Keratinocyte (primary cell): ENCODE results near the gene FTSJ3. TPM values are rescaled to one million over a fixed set of nuclear protein-coding genes. Genes with fewer than 3 reads are reported as not detected.

Experiments used
- DNase-seq: peaks from one replicate; pipeline ENCODE4 v3.0.0-alpha.2; 2011; ENCODE audit warnings: low read depth, missing footprints, low spot score
- FAIRE-seq: peaks from 2 replicates; lab custom pipeline; 2011; peaks lifted over from hg19 to GRCh38; lab: Jason Lieb, UNC
- H2AFZ ChIP-seq: 2 replicates; pipeline ENCODE4 v1.6.0; 2012; ENCODE audit warnings: low read length, control low read depth, inconsistent platforms; ENCODE audit not compliant: control insufficient read depth
- H3K27ac ChIP-seq: 2 replicates; pipeline ENCODE4 v1.5.1; 2011; ENCODE audit warnings: low read length; ENCODE audit not compliant: control insufficient read depth, insufficient read depth
- H3K27me3 ChIP-seq: 3 replicates; pipeline ENCODE4 v1.6.0; 2011; ENCODE audit warnings: low read length; ENCODE audit not compliant: control insufficient read depth, insufficient read depth; ENCODE audit errors: extremely low read depth
- H3K36me3 ChIP-seq, 2 experiments: 2 replicates in 1 of 2; 3 replicates in 1 of 2; pipeline ENCODE4 v1.5.1; 2011; ENCODE audit warnings: low read length in 2 of 2, mild to moderate bottlenecking in 1 of 2; ENCODE audit not compliant: control insufficient read depth in 2 of 2, insufficient read depth in 2 of 2; ENCODE audit errors: extremely low read depth in 1 of 2
- H3K4me1 ChIP-seq: 3 replicates; pipeline ENCODE4 v1.5.1; 2011; ENCODE audit warnings: low read length; ENCODE audit not compliant: control insufficient read depth, insufficient read depth; ENCODE audit errors: extremely low read depth
- H3K4me2 ChIP-seq: 3 replicates; pipeline ENCODE4 v1.6.0; 2011; ENCODE audit warnings: low read depth, low read length; ENCODE audit not compliant: control insufficient read depth, insufficient read depth; ENCODE audit errors: extremely low read depth
- H3K4me3 ChIP-seq, 3 experiments: fragments of 200-600 bp in 1 of 3; sonication (generic) in 1 of 3; 2 replicates in 2 of 3; 3 replicates in 1 of 3; pipeline ENCODE4 v1.5.1; 2011 to 2016; ENCODE audit warnings: low read length in 3 of 3, mild to moderate bottlenecking in 3 of 3, control low read depth in 2 of 3, inconsistent platforms in 1 of 3, low read depth in 1 of 3, mixed read lengths in 1 of 3, mixed run types in 1 of 3, moderate library complexity in 1 of 3; ENCODE audit not compliant: control insufficient read depth in 2 of 3, insufficient read depth in 2 of 3; ENCODE audit errors: extremely low read depth in 1 of 3
- H3K79me2 ChIP-seq: 2 replicates; pipeline ENCODE4 v1.6.0; 2012; ENCODE audit warnings: low read length; ENCODE audit not compliant: control insufficient read depth, insufficient read depth
- H3K9ac ChIP-seq: 3 replicates; pipeline ENCODE4 v1.6.0; 2011; ENCODE audit warnings: low read length; ENCODE audit not compliant: control insufficient read depth, insufficient read depth; ENCODE audit errors: extremely low read depth
- H3K9me1 ChIP-seq: 3 replicates; pipeline ENCODE4 v1.6.0; 2011; ENCODE audit warnings: low read length; ENCODE audit not compliant: control insufficient read depth, insufficient read depth; ENCODE audit errors: extremely low read depth
- H3K9me3 ChIP-seq: 2 replicates; pipeline ENCODE4 v1.5.1; 2012; ENCODE audit warnings: low read depth, low read length; ENCODE audit not compliant: control insufficient read depth
- H4K20me1 ChIP-seq: 3 replicates; pipeline ENCODE4 v1.6.0; 2011; ENCODE audit warnings: low read length; ENCODE audit not compliant: control insufficient read depth, insufficient read depth; ENCODE audit errors: extremely low read depth
- CTCF ChIP-seq, 3 experiments: IDR thresholded peaks in 1 of 3; conservative IDR thresholded peaks in 1 of 3; optimal IDR thresholded peaks in 1 of 3; 2 replicates in 2 of 3; 3 replicates in 1 of 3; pipeline versions ENCODE3 to v1.5.1; 2011; ENCODE audit warnings: low read length in 3 of 3, mild to moderate bottlenecking in 3 of 3, moderate library complexity in 2 of 3, control low read depth in 1 of 3, inconsistent platforms in 1 of 3; ENCODE audit not compliant: insufficient read depth in 2 of 3; ENCODE audit errors: extremely low read depth in 1 of 3
- EZH2 ChIP-seq: IDR thresholded peaks from one replicate; pipeline ENCODE4 v1.6.1; 2012; ENCODE audit warnings: inconsistent platforms, mild to moderate bottlenecking, low read length, moderate library complexity
- dilution Hi-C: fragments of 300-500 bp; cut with MboI; formaldehyde crosslinking; loops from one replicate; pipeline ENCODE4 v1.7.0; 2020; ENCODE audit warnings: low sequenced_read_pairs; ENCODE audit not compliant: extremely low pct_ligation_motif_present
- polyA plus RNA-seq, 5 experiments: library from polyadenylated mRNA; depleted of rRNA in 3 of 5; stranded (reverse) in 3 of 5; stranded (forward) in 1 of 5; unstranded in 1 of 5; fragments of >200 nt; gene quantifications; 1 replicate in 1 of 5; 2 replicates in 3 of 5; 3 replicates in 1 of 5; pipeline versions ENCODE4 v1.2.1 to v1.2.3, GENCODE V29; 2011 to 2012; ENCODE audit warnings: missing spikeins in 2 of 5, low read depth in 1 of 5, low replicate concordance in 1 of 5

FTSJ3 gene
- polyA plus RNA-seq, 1 donor (not counting 4 experiments of a cell fraction or from before 2014, with no cell fraction given), result 43.7 TPM

GRCh38 chr17:63780928-63781327 lies 46.5 kb downstream of the FTSJ3 start:
- Histone ChIP-seq H3K4me2 (peak overlapping the region; percentile 58), H3K4me3 (peak overlapping the region in 1 of 3 experiments; percentile 31), H3K27me3 (no peaks in the 10 kb centered on the region), H3K9me1 (no peaks in the 10 kb centered on the region), H3K4me1 (peaks cover 56% of the 10 kb centered on the region), H4K20me1 (peaks cover 13% of the 10 kb centered on the region), H3K27ac (peak overlapping the region; percentile 79), H3K9me3 (no peaks in the 10 kb centered on the region), H2AFZ (no peak overlapping the region), H3K9ac (peak overlapping the region; percentile 58), H3K36me3 (peaks cover 8 to 28% of the 10 kb centered on the region in 2 experiments), H3K79me2 (peaks cover 92% of the 10 kb centered on the region)
- FAIRE-seq, result no peak
- dilution Hi-C loops, result loop anchor here (5.0 kb wide), 1 partner anchor 36 kb away; no protein-coding TSS in a partner anchor
- no peak for DNase-seq
- TF ChIP-seq EZH2, result no peak
- no peak for TF ChIP-seq CTCF (optimal IDR thresholded peaks at IDR 0.05 in 1 of 3, IDR thresholded peaks at IDR 0.05 in 1 of 3, conservative IDR thresholded peaks at IDR 0.05 in 1 of 3; ENCODE audit: extremely low read depth in 1 of 3, insufficient read depth in 2 of 3, low read length in 3 of 3)

- Histone ChIP-seq H3K4me3 (peak overlapping the region in 1 of 3 experiments; percentile 31), H3K9ac (peak overlapping the region; percentile 58), H3K4me1 (peaks cover 56% of the 10 kb centered on the region), H3K4me2 (peak overlapping the region; percentile 58), H4K20me1 (peaks cover 13% of the 10 kb centered on the region), H2AFZ (no peak overlapping the region), H3K79me2 (peaks cover 93% of the 10 kb centered on the region), H3K27me3 (no peaks in the 10 kb centered on the region), H3K36me3 (peaks cover 8 to 28% of the 10 kb centered on the region in 2 experiments), H3K27ac (peak overlapping the region; percentile 79), H3K9me1 (no peaks in the 10 kb centered on the region), H3K9me3 (no peaks in the 10 kb centered on the region)
- FAIRE-seq (peak; percentile 89), DNase-seq (no peak)
- dilution Hi-C loops, result loop anchor here (5.0 kb wide), 1 partner anchor 37 kb away; no protein-coding TSS in a partner anchor
- no peak for TF ChIP-seq EZH2
- no peak for TF ChIP-seq CTCF (optimal IDR thresholded peaks at IDR 0.05 in 1 of 3, IDR thresholded peaks at IDR 0.05 in 1 of 3, conservative IDR thresholded peaks at IDR 0.05 in 1 of 3; ENCODE audit: extremely low read depth in 1 of 3, insufficient read depth in 2 of 3, low read length in 3 of 3)
These were observed 47.0 kb downstream of the FTSJ3 start for GRCh38 chr17:63780507-63780906.
